CD14-positive monocyte (primary cell): ENCODE results near the gene CTBP2. TPM values are rescaled to one million over a fixed set of nuclear protein-coding genes. Genes with fewer than 3 reads are reported as not detected.

Source experiments
- DNase-seq, 3 donors: peaks; one replicate each; pipeline ENCODE4 v3.0.0-alpha.2; 2011 to 2022
- H2AFZ ChIP-seq: 2 replicates; pipeline ENCODE4 v1.6.0; 2012; ENCODE audit warnings: mild to moderate bottlenecking, low read depth, low read length, inconsistent platforms; ENCODE audit not compliant: insufficient read depth, poor library complexity, severe bottlenecking
- H3K27ac ChIP-seq, 2 donors: 1 replicate in 1 of 2; 2 replicates in 1 of 2; pipeline ENCODE4 v1.5.1; 2012 to 2013; ENCODE audit warnings: low read length in 2 of 2, control low read depth in 1 of 2, inconsistent platforms in 1 of 2, low read depth in 1 of 2, mild to moderate bottlenecking in 1 of 2
- H3K27me3 ChIP-seq, 2 donors: one replicate each; pipeline versions ENCODE4 v1.6.0 to v1.6.1; 2011 to 2013; ENCODE audit warnings: low read length in 2 of 2; ENCODE audit not compliant: control insufficient read depth in 2 of 2, insufficient read depth in 2 of 2
- H3K36me3 ChIP-seq, 2 donors: replicated peaks in 1 of 2; 1 replicate in 1 of 2; 2 replicates in 1 of 2; pipeline versions ENCODE4 v1.5.1 to v1.6.1; 2012 to 2013; ENCODE audit warnings: low read length in 2 of 2, control low read depth in 1 of 2, inconsistent platforms in 1 of 2, mild to moderate bottlenecking in 1 of 2; ENCODE audit not compliant: insufficient read depth in 2 of 2, control insufficient read depth in 1 of 2
- H3K4me1 ChIP-seq, 2 donors: 1 replicate in 1 of 2; 2 replicates in 1 of 2; pipeline versions ENCODE4 v1.5.1 to v1.6.1; 2012 to 2013; ENCODE audit warnings: low read length in 2 of 2, control low read depth in 1 of 2, inconsistent platforms in 1 of 2, mild to moderate bottlenecking in 1 of 2, moderate library complexity in 1 of 2; ENCODE audit not compliant: insufficient read depth in 2 of 2, control insufficient read depth in 1 of 2
- H3K4me2 ChIP-seq: replicated peaks from 2 replicates; pipeline ENCODE3; 2012; ENCODE audit warnings: low read length, moderate library complexity, mild to moderate bottlenecking; ENCODE audit not compliant: poor library complexity, severe bottlenecking; ENCODE audit errors: extremely low read depth
- H3K4me3 ChIP-seq, 3 experiments: fragments of 200-600 bp in 1 of 3; sonication (generic) in 1 of 3; replicated peaks in 1 of 3; 1 replicate in 2 of 3; 2 replicates in 1 of 3; pipeline ENCODE4 v1.5.1; 2011 to 2013; ENCODE audit warnings: low read length in 3 of 3, mild to moderate bottlenecking in 3 of 3, control low read depth in 2 of 3, low read depth in 2 of 3, inconsistent platforms in 1 of 3, moderate library complexity in 1 of 3
- H3K79me2 ChIP-seq: 2 replicates; pipeline ENCODE4 v1.6.0; 2012; ENCODE audit warnings: mild to moderate bottlenecking, control low read depth, inconsistent platforms, low read length, moderate library complexity; ENCODE audit not compliant: insufficient read depth
- H3K9ac ChIP-seq: 2 replicates; pipeline ENCODE4 v1.6.0; 2017; ENCODE audit warnings: low read length, mild to moderate bottlenecking; ENCODE audit not compliant: insufficient read depth, poor library complexity, severe bottlenecking
- H3K9me3 ChIP-seq, 2 donors: replicated peaks in 1 of 2; 1 replicate in 1 of 2; 2 replicates in 1 of 2; pipeline versions ENCODE4 v1.5.1 to v1.6.1; 2012 to 2013; ENCODE audit warnings: low read length in 2 of 2, control low read depth in 1 of 2; ENCODE audit not compliant: control insufficient read depth in 1 of 2, insufficient read depth in 1 of 2
- H4K20me1 ChIP-seq: 2 replicates; pipeline ENCODE4 v1.6.0; 2012; ENCODE audit warnings: mild to moderate bottlenecking, low read length, control low read depth, moderate library complexity; ENCODE audit not compliant: insufficient read depth
- H3K27ac Mint-ChIP-seq, 7 donors: one replicate each; pipeline ENCODE4 v1.8.0; 2020; ENCODE audit warnings: mild to moderate bottlenecking in 7 of 7, mixed read lengths in 7 of 7, moderate library complexity in 6 of 7, inconsistent platforms in 2 of 7
- H3K27me3 Mint-ChIP-seq, 3 donors: one replicate each; pipeline ENCODE4 v1.8.0; 2021 to 2022; ENCODE audit warnings: low read depth in 3 of 3, mild to moderate bottlenecking in 3 of 3, mixed read lengths in 3 of 3, moderate library complexity in 3 of 3, inconsistent platforms in 1 of 3
- H3K36me3 Mint-ChIP-seq, 2 donors: one replicate each; pipeline ENCODE4 v1.8.0; 2020; ENCODE audit warnings: mixed read lengths in 2 of 2, inconsistent platforms in 1 of 2, mild to moderate bottlenecking in 1 of 2
- H3K4me1 Mint-ChIP-seq: one replicate; pipeline ENCODE4 v1.8.0; 2020; ENCODE audit warnings: mild to moderate bottlenecking, mixed read lengths
- H3K4me3 Mint-ChIP-seq, 2 donors: one replicate each; pipeline ENCODE4 v1.8.0; 2020; ENCODE audit warnings: mild to moderate bottlenecking in 2 of 2, mixed read lengths in 2 of 2, moderate library complexity in 1 of 2
- H3K9me3 Mint-ChIP-seq, 7 donors: one replicate each; pipeline ENCODE4 v1.8.0; 2020 to 2022; ENCODE audit warnings: mixed read lengths in 7 of 7, mild to moderate bottlenecking in 6 of 7, moderate library complexity in 6 of 7, inconsistent platforms in 2 of 7
- WGBS: methylation state at CpG from one replicate; pipeline ENCODE4 v1.1.5; 2013; ENCODE audit warnings: missing lambda C conversion rate; ENCODE audit not compliant: insufficient coverage; 5-methylcytosine and 5-hydroxymethylcytosine counted together
- intact Hi-C, 2 donors: fragments of 100-400 bp; cut with micrococcal nuclease; formaldehyde crosslinking; loops; one replicate each; pipeline versions ENCODE4 v1.15.0 to v1.15.1; 2023
- polyA plus RNA-seq, 3 donors: library from polyadenylated mRNA; depleted of rRNA in 1 of 3; unstranded in 2 of 3; stranded (reverse) in 1 of 3; fragments of 300-500 nt in 2 of 3; fragments of >200 nt in 1 of 3; fragmentation: Illumina TruSeq in 2 of 3; gene quantifications; 1 replicate in 2 of 3; 2 replicates in 1 of 3; pipeline ENCODE4 v1.2.3, GENCODE V29; 2012 to 2021
- TF ChIP-seq, protein P1 (sequence below): fragments of 200-600 bp; IDR thresholded peaks from one replicate; pipeline ENCODE4 v1.8.0; 2022; ENCODE audit warnings: antibody characterized with exemption, mild to moderate bottlenecking

CTBP2 gene
- polyA plus RNA-seq, 3 donors, result 40.9 to 87.1 (median 41.1) TPM

DNA sequence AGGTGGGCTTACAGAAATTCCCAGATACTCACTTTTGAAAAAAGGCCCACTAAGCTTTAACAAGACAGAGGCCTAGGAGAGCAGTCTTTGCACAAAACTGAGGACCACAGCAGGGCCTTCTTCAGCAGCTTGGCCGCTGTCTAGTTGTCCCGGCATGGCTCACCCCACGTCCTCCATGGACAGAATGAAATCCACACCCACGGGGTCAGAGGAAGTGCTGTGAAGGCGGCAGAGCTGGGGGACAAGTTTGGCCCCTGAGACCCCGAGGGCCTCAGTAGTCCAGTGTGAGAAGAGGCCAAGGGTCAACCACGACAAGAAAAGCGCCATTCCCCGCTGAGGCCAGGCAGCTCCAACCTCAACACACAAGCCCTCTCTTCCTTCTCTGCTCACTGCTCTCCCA lies 139.5 kb downstream of the CTBP2 start:
- TF ChIP-seq, protein P1, sequence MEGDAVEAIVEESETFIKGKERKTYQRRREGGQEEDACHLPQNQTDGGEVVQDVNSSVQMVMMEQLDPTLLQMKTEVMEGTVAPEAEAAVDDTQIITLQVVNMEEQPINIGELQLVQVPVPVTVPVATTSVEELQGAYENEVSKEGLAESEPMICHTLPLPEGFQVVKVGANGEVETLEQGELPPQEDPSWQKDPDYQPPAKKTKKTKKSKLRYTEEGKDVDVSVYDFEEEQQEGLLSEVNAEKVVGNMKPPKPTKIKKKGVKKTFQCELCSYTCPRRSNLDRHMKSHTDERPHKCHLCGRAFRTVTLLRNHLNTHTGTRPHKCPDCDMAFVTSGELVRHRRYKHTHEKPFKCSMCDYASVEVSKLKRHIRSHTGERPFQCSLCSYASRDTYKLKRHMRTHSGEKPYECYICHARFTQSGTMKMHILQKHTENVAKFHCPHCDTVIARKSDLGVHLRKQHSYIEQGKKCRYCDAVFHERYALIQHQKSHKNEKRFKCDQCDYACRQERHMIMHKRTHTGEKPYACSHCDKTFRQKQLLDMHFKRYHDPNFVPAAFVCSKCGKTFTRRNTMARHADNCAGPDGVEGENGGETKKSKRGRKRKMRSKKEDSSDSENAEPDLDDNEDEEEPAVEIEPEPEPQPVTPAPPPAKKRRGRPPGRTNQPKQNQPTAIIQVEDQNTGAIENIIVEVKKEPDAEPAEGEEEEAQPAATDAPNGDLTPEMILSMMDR, result no peak
- no peak for DNase-seq
- intact Hi-C loops, result no loop called here
- 97% methylated on average over 4 of the region's 9 CpGs for WGBS
- Histone ChIP-seq H3K4me1 (peaks cover 0 to 5% of the 10 kb centered on the region in 2 donors), H4K20me1 (peaks cover 100% of the 10 kb centered on the region), H3K36me3 (peaks cover 35 to 84% of the 10 kb centered on the region in 2 donors), H3K27me3 (no peaks in the 10 kb centered on the region), H2AFZ (no peak overlapping the region), H3K27ac (no peak overlapping the region), H3K79me2 (peaks cover 100% of the 10 kb centered on the region), H3K9ac (no peak overlapping the region), H3K4me2 (no peak overlapping the region), H3K4me3 (no peak overlapping the region), H3K9me3 (no peaks in the 10 kb centered on the region)
- peaks cover 29% of the 10 kb centered on the region for H3K4me1 Mint-ChIP-seq
- peaks cover 0 to 2% (median 0%) of the 10 kb centered on the region in 7 donors for H3K9me3 Mint-ChIP-seq
- peaks cover 47 to 79% of the 10 kb centered on the region in 2 donors for H3K36me3 Mint-ChIP-seq
- no peak overlapping the region for H3K4me3 Mint-ChIP-seq
- no peaks in the 10 kb centered on the region for H3K27me3 Mint-ChIP-seq
- peak overlapping the region in 3 of 7 donors; percentile 5 to 35 (median 26) for H3K27ac Mint-ChIP-seq

DNA sequence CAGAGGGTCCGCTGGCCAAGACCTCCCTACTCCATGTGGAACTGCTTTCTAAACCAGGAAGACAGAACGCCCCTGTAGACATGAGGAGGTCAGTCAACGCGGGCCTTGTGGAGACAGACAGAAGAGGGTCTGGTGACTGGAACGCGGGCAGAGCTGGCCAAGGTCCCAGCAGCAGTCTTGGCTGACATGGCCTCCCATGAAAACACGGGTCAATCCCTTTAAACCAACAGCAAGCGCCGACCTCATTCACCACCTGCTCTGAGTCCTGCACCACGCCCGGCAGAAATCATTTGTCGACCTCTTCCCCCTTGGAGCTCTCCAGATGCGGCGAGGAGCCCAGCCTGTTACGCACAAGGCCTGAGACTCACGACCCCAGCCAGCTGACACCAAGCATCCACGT lies 140.0 kb downstream of the CTBP2 start:
- H3K9me3 Mint-ChIP-seq, result peaks cover 0 to 2% (median 0%) of the 10 kb centered on the region in 7 donors
- peaks cover 38 to 84% of the 10 kb centered on the region in 2 donors for H3K36me3 ChIP-seq
- intact Hi-C loops, result no loop called here
- H3K4me3 ChIP-seq, result no peak overlapping the region
- H3K9me3 ChIP-seq, result no peaks in the 10 kb centered on the region
- 96% methylated on average over 11 of the region's 17 CpGs for WGBS
- peaks cover 100% of the 10 kb centered on the region for H4K20me1 ChIP-seq
- H3K4me3 Mint-ChIP-seq, result no peak overlapping the region
- no peak overlapping the region for H3K27ac ChIP-seq
- peaks cover 29% of the 10 kb centered on the region for H3K4me1 Mint-ChIP-seq
- no peaks in the 10 kb centered on the region for H3K27me3 ChIP-seq
- H3K4me2 ChIP-seq, result no peak overlapping the region
- H3K27me3 Mint-ChIP-seq, result no peaks in the 10 kb centered on the region
- peak overlapping the region in 2 of 7 donors; percentile 26 to 38 for H3K27ac Mint-ChIP-seq
- H3K9ac ChIP-seq, result no peak overlapping the region
- TF ChIP-seq, protein P1, result no peak
- peaks cover 0 to 5% of the 10 kb centered on the region in 2 donors for H3K4me1 ChIP-seq
- DNase-seq, result no peak
- peaks cover 100% of the 10 kb centered on the region for H3K79me2 ChIP-seq
- peaks cover 43 to 78% of the 10 kb centered on the region in 2 donors for H3K36me3 Mint-ChIP-seq
- no peak overlapping the region for H2AFZ ChIP-seq
